IPS-18c (cell line): ENCODE data around the gene SCFD2.
"Not testable (repeated sequence)": the region's sequence is repeated elsewhere in the genome, so short reads cannot be mapped to it uniquely, and the experiment has no call there.

ENCODE experiments used
- H3K4me3 ChIP-seq: 2 replicates; pipeline ENCODE4 v1.7.0; 2013; ENCODE audit warnings: low read depth, mild to moderate bottlenecking, low read length, moderate library complexity; ENCODE audit not compliant: insufficient read depth
- H3K9me3 ChIP-seq: one replicate; pipeline ENCODE4 v1.6.1; 2013; ENCODE audit warnings: mild to moderate bottlenecking, low read length, moderate library complexity; ENCODE audit not compliant: control insufficient read depth, insufficient read depth

SCFD2 gene

GRCh38 chr4:53292209-53292608 lies 73.7 kb downstream of the SCFD2 start:
- not testable (repeated sequence) for H3K4me3 ChIP-seq

DNA sequence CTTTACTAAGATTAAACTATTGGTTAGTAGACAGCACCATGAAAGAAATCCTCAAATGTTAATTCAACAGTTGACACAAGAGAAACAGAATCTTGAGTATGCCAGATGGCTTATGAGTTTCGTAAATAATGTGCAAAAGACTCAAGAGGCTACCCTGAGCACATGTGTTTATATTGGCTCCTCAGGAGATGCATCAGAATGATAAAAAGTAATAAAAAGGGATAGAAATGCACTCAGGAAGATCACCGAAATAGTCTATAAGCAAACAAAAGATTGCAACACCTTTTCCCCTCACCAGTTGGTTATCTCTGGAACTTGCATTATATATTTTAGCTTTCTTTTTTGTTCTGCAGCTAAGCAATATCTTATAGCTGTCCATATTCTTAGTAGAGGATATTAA lies 84.4 kb downstream of the SCFD2 start:
- Histone ChIP-seq H3K9me3 (no peaks in the 10 kb centered on the region), H3K4me3 (no peak overlapping the region)

More at GRCh38 chr4:53292209-53292608, 73.7 kb downstream of the SCFD2 start:
- not testable (repeated sequence) for H3K9me3 ChIP-seq

DNA sequence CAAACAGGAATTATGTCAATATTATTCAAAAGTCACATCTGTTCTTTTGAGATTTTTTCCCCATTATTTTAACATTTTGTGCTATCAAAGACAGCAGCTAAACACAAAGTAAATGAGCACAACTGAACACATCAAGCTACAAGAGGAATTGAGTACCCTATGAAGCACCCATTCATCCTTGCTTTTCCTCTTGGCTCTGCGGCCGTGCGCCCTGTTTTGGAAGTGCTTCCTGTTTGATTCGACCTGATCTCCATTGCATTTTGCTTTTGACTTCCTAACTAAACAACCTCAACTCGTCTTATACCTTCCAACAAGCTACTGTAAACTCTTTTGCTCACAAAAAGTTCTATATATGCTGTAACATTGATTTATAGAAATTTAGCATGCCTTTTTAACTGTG lies 85.0 kb downstream of the SCFD2 start:
- Histone ChIP-seq H3K4me3 (no peak overlapping the region), H3K9me3 (no peaks in the 10 kb centered on the region)

- no peaks in the 10 kb centered on the region for H3K9me3 ChIP-seq
- no peak overlapping the region for H3K4me3 ChIP-seq
These were observed 91.1 kb downstream of the SCFD2 start for GRCh38 chr4:53274609-53275268.

- no peak overlapping the region for H3K4me3 ChIP-seq
- no peaks in the 10 kb centered on the region for H3K9me3 ChIP-seq
These were observed 92.1 kb downstream of the SCFD2 start for GRCh38 chr4:53273726-53274125.

GRCh38 chr4:53267026-53267425 lies 98.8 kb downstream of the SCFD2 start:
- Histone ChIP-seq H3K9me3 (no peaks in the 10 kb centered on the region), H3K4me3 (no peak overlapping the region)

- H3K9me3 ChIP-seq, H3K4me3 ChIP-seq: not testable (repeated sequence)
These were observed 109.9 kb downstream of the SCFD2 start for GRCh38 chr4:53255986-53256385.

GRCh38 chr4:53240573-53240972 lies 125.3 kb downstream of the SCFD2 start:
- peaks cover 4% of the 10 kb centered on the region for H3K9me3 ChIP-seq
- no peak overlapping the region for H3K4me3 ChIP-seq

- not testable (repeated sequence) for H3K4me3 ChIP-seq, H3K9me3 ChIP-seq
These were observed 127.5 kb downstream of the SCFD2 start for GRCh38 chr4:53238352-53238751.

- H3K4me3 ChIP-seq, H3K9me3 ChIP-seq: not testable (repeated sequence)
These were observed 128.1 kb downstream of the SCFD2 start for GRCh38 chr4:53237811-53238210.

DNA sequence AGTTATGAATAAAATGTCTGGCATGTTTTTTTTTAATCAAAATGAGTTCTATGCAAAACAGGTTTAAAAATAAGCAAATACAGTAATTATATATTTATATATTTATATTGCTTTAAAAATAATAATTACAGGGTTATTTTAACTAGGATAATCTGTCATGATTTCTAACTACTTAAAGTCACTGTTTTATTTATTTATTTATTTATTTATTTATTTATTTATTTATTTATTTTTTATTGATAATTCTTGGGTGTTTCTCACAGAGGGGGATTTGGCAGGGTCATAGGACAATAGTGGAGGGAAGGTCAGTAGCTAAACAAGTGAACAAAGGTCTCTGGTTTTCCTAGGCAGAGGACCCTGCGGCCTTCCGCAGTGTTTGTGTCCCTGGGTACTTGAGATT lies 129.2 kb downstream of the SCFD2 start:
- not testable (repeated sequence) for H3K4me3 ChIP-seq, H3K9me3 ChIP-seq

GRCh38 chr4:53235547-53235946 lies 130.3 kb downstream of the SCFD2 start:
- Histone ChIP-seq H3K4me3 (no peak overlapping the region), H3K9me3 (no peaks in the 10 kb centered on the region)

DNA sequence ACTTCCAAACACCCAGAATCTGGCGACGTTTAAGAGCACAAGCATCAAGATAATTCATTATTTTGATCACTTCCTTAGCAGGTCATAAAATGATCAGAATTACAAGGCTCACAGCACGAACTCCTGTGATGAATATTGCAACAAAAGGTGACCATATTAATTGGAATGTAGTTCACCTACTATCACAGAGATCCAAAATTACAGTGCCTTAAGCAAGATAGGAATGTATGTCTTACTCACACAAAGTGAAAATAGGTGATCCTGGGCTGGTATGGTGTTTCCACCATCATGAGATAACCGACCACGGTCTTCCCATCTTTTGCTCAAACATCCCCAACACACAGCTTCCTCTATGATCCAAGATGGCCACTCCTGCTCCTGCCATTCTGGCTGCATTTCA lies 131.2 kb downstream of the SCFD2 start:
- Histone ChIP-seq H3K4me3 (no peak overlapping the region), H3K9me3 (no peaks in the 10 kb centered on the region)

- no peaks in the 10 kb centered on the region for H3K9me3 ChIP-seq
- H3K4me3 ChIP-seq: no peak overlapping the region
These were observed 131.8 kb downstream of the SCFD2 start for GRCh38 chr4:53234111-53234510.

- no peaks in the 10 kb centered on the region for H3K9me3 ChIP-seq
- no peak overlapping the region for H3K4me3 ChIP-seq
These were observed 132.6 kb downstream of the SCFD2 start for GRCh38 chr4:53233114-53233795.

- no peaks in the 10 kb centered on the region for H3K9me3 ChIP-seq
- no peak overlapping the region for H3K4me3 ChIP-seq
These were observed 133.5 kb downstream of the SCFD2 start for GRCh38 chr4:53232371-53232770.

DNA sequence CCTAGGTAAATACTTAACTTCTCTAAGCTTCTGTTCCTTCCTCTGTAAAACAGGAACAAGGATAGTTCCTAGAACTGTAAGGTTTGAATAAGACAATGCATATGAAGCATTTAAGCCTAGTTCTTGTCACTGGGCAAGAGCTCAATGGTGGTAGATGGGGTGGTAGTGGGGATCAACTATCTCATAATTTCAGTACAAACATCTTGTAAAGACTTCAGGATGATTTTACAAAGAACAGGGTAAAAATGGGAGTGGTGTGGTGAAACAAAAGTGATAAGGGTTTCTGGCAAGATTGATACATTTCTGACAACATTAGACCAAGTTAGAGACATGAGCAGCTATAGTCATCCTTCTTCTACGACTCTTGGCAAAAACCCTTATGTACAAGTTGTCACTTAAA lies 137.8 kb downstream of the SCFD2 start:
- Histone ChIP-seq H3K4me3 (no peak overlapping the region), H3K9me3 (no peaks in the 10 kb centered on the region)

DNA sequence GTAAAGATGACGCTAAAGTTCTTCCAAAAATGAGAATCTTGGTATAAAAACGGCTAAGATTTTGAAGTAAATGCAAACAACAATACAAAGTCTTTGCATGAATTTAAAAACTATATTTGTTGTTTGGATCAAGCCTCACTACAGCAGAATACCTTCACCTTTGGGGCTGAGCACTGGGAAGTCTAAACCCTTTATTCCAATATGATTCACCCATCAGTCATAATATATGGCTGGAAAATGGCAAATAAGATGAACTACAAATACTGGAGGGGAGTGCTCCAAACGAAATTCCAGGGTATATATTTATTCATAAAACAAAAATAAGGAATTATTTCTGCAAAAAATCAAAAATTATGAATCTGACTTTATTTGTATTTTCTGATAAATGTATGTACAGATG lies 138.4 kb downstream of the SCFD2 start:
- Histone ChIP-seq H3K4me3 (no peak overlapping the region), H3K9me3 (no peaks in the 10 kb centered on the region)
